K562 (cell line): ENCODE measurements around the gene NECTIN4. TPM values are rescaled to one million over a fixed set of nuclear protein-coding genes. Genes with fewer than 3 reads are reported as not detected.

Experiments used
- CTCF ChIP-seq, 3 experiments: IDR thresholded peaks in 2 of 3; conservative IDR thresholded peaks in 1 of 3; 2 replicates each; pipeline ENCODE4 v1.5.1; 2011 to 2012; ENCODE audit warnings: low read length in 3 of 3, mild to moderate bottlenecking in 3 of 3, control low read depth in 2 of 3, improper control_type of control experiment in 1 of 3, inconsistent platforms in 1 of 3, low read depth in 1 of 3, mixed read lengths in 1 of 3, moderate library complexity in 1 of 3; ENCODE audit not compliant: insufficient read depth in 2 of 3
- ESRRB ChIP-seq: fragments of 250-450 bp; sonication (Bioruptor Pico); IDR thresholded peaks from 2 replicates; pipeline ENCODE4 v1.5.0; 2020; ENCODE audit warnings: mild to moderate bottlenecking, moderate library complexity, borderline replicate concordance
- FOXP4 ChIP-seq: sonication (generic); formaldehyde crosslinking; IDR thresholded peaks from 2 replicates; pipeline ENCODE4 v1.8.0; 2022; ENCODE audit warnings: mild to moderate bottlenecking, missing genetic modification reagents, borderline replicate concordance
- GABPB2 ChIP-seq: fragments of 250-450 bp; sonication (Bioruptor Pico); conservative IDR thresholded peaks from 2 replicates; pipeline ENCODE4 v1.5.1; 2021; ENCODE audit warnings: mild to moderate bottlenecking
- RBM15 ChIP-seq: fragments of 200-400 bp; formaldehyde crosslinking; IDR thresholded peaks from 2 replicates; pipeline ENCODE4 v1.6.1; 2018; ENCODE audit warnings: mild to moderate bottlenecking, low read length, moderate library complexity; ENCODE audit not compliant: insufficient read depth
- SRSF1 ChIP-seq: fragments of 200-400 bp; formaldehyde crosslinking; IDR thresholded peaks from 2 replicates; pipeline ENCODE4 v1.6.1; 2017; ENCODE audit warnings: mild to moderate bottlenecking, low read depth, low read length, moderate library complexity
- TCF3 ChIP-seq: sonication (generic); formaldehyde crosslinking; IDR thresholded peaks from 2 replicates; pipeline ENCODE4 v1.4.0; 2020; ENCODE audit warnings: mild to moderate bottlenecking, missing genetic modification reagents
- TRIM25 ChIP-seq: fragments of 450-650 bp; IDR thresholded peaks from 2 replicates; pipeline ENCODE4 v1.7.0; 2016; ENCODE audit warnings: borderline replicate concordance
- ZHX1 ChIP-seq: fragments of 150-350 bp; conservative IDR thresholded peaks from 2 replicates; pipeline ENCODE4 v1.6.1; 2014; ENCODE audit warnings: low read length
- ZNF212 ChIP-seq: fragments of 450-650 bp; formaldehyde crosslinking; IDR thresholded peaks from 2 replicates; pipeline ENCODE4 v1.4.0; 2020; ENCODE audit warnings: mild to moderate bottlenecking
- ZNF444 ChIP-seq: fragments of 250-450 bp; sonication (Bioruptor Pico); IDR thresholded peaks from 2 replicates; pipeline ENCODE4 v1.4.0; 2020; ENCODE audit warnings: mild to moderate bottlenecking, moderate library complexity
- ZNF75A ChIP-seq: fragments of 450-650 bp; formaldehyde crosslinking; IDR thresholded peaks from 2 replicates; pipeline ENCODE4 v1.4.0; 2020; ENCODE audit warnings: mild to moderate bottlenecking
- ZNF77 ChIP-seq: fragments of 250-450 bp; sonication (Bioruptor Pico); IDR thresholded peaks from 2 replicates; pipeline ENCODE4 v1.5.0; 2020
- polyA plus RNA-seq, 8 experiments: library from polyadenylated mRNA; depleted of rRNA in 4 of 8; stranded (reverse) in 5 of 8; unstranded in 3 of 8; fragments of >200 nt; fragmentation: Nextera tagmentation in 2 of 8; fragmentation: Illumina TruSeq in 1 of 8; extraction: Ambion mirVana in 2 of 8; extraction: Trizol in 1 of 8; gene quantifications; 2 replicates each; pipeline versions ENCODE4 v1.2.1 to v1.2.3, GENCODE V29; 2011 to 2014; ENCODE audit warnings: inconsistent platforms in 1 of 8, missing spikeins in 1 of 8
- total RNA-seq, 7 experiments: library from RNA; depleted of rRNA in 6 of 7; stranded (reverse); fragments of >200 nt in 6 of 7; fragmentation: Illumina TruSeq in 2 of 7; extraction: Trizol in 2 of 7; gene quantifications; 2 replicates each; pipeline versions ENCODE4 v1.2.1 to v1.2.3, GENCODE V29; 2011 to 2021; ENCODE audit warnings: low replicate concordance in 1 of 7
- TF ChIP-seq, protein P1 (sequence below): fragments of 250-450 bp; sonication (Bioruptor Pico); IDR thresholded peaks from 2 replicates; pipeline ENCODE4 v1.5.1; 2021; ENCODE audit warnings: mild to moderate bottlenecking
- TF ChIP-seq, protein P2 (sequence below): fragments of 450-650 bp; formaldehyde crosslinking; IDR thresholded peaks from 2 replicates; pipeline ENCODE4 v1.4.0; 2022; ENCODE audit warnings: missing genetic modification characterization

NECTIN4 gene
- total and polyA plus RNA-seq, 9 of the 15 experiments (the other 6 are each of a cell fraction or from before 2014, with no cell fraction given), result 0.01 to 0.09 TPM; not detected in 7

DNA sequence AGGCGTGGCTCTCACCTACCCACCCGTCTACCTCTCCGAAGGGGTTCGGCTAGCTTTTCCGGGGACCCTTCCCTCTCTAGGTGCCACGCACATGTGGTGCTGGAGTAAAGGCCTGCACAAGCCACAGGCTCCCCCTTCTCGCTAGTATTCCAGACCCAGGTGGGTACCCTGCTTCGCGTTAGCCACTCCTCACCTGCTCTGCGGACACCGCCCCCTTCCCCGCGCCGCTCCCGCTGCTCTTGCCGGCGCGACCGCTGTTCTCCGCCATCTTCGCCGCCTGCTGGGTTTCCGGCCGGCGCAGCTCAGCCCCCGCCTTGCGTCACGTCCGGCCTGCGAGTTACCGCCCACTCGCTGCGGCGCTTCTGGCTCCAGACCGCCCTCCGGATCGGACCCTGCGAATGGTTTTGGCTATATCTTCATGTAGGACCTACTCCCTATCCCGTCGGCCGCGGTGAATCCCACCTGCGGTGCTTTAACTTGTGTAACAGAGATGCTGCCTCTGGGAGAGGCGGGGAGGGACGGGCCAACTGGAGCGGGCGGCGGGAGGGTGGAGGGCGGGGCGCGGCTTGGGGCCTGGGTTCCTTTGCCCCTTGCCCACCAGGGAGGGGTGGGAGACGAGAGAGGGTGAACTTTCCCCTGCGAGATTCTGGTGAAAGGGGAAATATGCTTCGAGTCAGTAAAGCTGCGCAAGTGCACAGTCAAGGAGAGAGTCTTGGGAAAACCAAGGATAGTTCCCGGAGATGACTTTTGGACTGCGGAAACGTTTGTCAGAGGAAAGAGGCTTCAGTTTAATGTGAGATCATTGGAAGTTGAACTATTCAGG lies 28.6 kb upstream of the NECTIN4 start, which contains the start of the genes NIT1 and PFDN2 (continued):
- TF ChIP-seq GABPB2 (no peak), ZNF444 (CRISPR knock-in tag) (no peak), CTCF (IDR thresholded peaks at IDR 0.05 in 2 of 3, conservative IDR thresholded peaks at IDR 0.05 in 1 of 3; ENCODE audit: insufficient read depth in 2 of 3, low read depth in 1 of 3, low read length in 3 of 3) (0 out of 6 replicates have a peak, but pooled peaks of 1 of the 3 experiments have one; percentile 17), RBM15 (no peak), ZHX1 (0 out of 2 replicates have a peak, but pooled peaks have one; percentile 61), SRSF1 (no peak), ESRRB (no peak), TRIM25 (no peak), ZNF75A (CRISPR knock-in tag) (no peak), ZNF77 (CRISPR knock-in tag) (no peak), ZNF212 (no peak), TCF3 (CRISPR knock-in tag) (peak; percentile 47), FOXP4 (CRISPR knock-in tag) (peak; percentile 91; the same call in 1 of the 2 replicates)
- TF ChIP-seq, protein P1, sequence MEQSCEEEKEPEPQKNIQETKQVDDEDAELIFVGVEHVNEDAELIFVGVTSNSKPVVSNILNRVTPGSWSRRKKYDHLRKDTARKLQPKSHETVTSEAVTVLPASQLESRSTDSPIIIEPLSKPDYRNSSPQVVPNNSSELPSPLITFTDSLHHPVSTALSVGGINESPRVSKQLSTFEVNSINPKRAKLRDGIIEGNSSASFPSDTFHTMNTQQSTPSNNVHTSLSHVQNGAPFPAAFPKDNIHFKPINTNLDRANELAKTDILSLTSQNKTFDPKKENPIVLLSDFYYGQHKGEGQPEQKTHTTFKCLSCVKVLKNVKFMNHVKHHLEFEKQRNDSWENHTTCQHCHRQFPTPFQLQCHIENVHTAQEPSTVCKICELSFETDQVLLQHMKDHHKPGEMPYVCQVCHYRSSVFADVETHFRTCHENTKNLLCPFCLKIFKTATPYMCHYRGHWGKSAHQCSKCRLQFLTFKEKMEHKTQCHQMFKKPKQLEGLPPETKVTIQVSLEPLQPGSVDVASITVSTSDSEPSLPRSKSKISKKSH (CRISPR knock-in tag), result no peak
- TF ChIP-seq, protein P2, sequence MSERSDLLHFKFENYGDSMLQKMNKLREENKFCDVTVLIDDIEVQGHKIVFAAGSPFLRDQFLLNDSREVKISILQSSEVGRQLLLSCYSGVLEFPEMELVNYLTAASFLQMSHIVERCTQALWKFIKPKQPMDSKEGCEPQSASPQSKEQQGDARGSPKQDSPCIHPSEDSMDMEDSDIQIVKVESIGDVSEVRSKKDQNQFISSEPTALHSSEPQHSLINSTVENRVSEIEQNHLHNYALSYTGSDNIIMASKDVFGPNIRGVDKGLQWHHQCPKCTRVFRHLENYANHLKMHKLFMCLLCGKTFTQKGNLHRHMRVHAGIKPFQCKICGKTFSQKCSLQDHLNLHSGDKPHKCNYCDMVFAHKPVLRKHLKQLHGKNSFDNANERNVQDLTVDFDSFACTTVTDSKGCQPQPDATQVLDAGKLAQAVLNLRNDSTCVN (CRISPR knock-in tag), result no peak
